ENCODE results near the gene SPECC1.

DNA sequence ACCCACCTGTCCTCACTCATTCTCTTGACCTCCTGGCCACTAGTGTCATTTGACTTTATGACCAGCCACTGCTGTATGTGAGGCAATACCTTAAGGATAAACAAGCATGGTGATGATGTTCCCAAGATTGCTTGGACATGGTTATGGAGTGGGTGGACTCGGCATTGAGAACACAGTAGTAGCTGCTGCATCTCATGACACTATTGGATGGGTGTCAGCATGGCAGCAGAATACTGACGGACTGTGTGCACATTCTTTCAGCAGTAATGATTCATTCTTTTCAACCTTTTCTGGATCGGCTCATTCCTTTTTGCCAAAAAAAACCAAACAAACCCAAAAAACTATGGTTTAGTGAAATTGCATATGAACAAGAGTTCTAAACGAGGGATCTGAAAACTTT, 13.5 kb downstream of the SPECC1 start:
- TF ChIP-seq EZH2 (IDR thresholded peaks at IDR 0.05; ENCODE audit: low read length, missing control alignments) = no peak
- TF ChIP-seq, protein P1, sequence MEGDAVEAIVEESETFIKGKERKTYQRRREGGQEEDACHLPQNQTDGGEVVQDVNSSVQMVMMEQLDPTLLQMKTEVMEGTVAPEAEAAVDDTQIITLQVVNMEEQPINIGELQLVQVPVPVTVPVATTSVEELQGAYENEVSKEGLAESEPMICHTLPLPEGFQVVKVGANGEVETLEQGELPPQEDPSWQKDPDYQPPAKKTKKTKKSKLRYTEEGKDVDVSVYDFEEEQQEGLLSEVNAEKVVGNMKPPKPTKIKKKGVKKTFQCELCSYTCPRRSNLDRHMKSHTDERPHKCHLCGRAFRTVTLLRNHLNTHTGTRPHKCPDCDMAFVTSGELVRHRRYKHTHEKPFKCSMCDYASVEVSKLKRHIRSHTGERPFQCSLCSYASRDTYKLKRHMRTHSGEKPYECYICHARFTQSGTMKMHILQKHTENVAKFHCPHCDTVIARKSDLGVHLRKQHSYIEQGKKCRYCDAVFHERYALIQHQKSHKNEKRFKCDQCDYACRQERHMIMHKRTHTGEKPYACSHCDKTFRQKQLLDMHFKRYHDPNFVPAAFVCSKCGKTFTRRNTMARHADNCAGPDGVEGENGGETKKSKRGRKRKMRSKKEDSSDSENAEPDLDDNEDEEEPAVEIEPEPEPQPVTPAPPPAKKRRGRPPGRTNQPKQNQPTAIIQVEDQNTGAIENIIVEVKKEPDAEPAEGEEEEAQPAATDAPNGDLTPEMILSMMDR (conservative IDR thresholded peaks at IDR 0.05 in 1 of 2, IDR thresholded peaks at IDR 0.05 in 1 of 2; ENCODE audit: low read depth in 1 of 2, low read length in 2 of 2) = no peak

Data from fibroblast of lung (primary cell).